DMS53 treated with DMSO at 0.1 percent for 48 hours (cell line): ENCODE data around the gene MARCHF9.
A peak's percentile ranks its signal among the peaks of the same experiment; 100 is the strongest.
"Not testable (repeated sequence)": the region's sequence is repeated elsewhere in the genome, so short reads cannot be mapped to it uniquely, and the experiment has no call there.

ENCODE experiments used
- DNase-seq: peaks from one replicate; lab custom pipeline; 2025; ENCODE audit not compliant: unreplicated experiment; lab: John Stamatoyannopoulos, UW

The MARCHF9 gene

GRCh38 chr12:57754411-57755193 is at the start of gene MARCHF9:
TSS of gene MARCHF9 (plus strand) at chr12:57755103. CDS start at chr12:57755529, 426 bp downstream.
- DNase-seq: peak; percentile 84

GRCh38 chr12:57707250-57707649 is 47.7 kb upstream of the MARCHF9 start:
- no peak for DNase-seq

GRCh38 chr12:57708296-57708695 is 46.6 kb upstream of the MARCHF9 start:
- no peak for DNase-seq

GRCh38 chr12:57712701-57713100 is 42.2 kb upstream of the MARCHF9 start:
- no peak for DNase-seq

GRCh38 chr12:57713209-57713608 is 41.7 kb upstream of the MARCHF9 start:
- no peak for DNase-seq

GRCh38 chr12:57715036-57715748 is 39.7 kb upstream of the MARCHF9 start:
- not testable (repeated sequence) for DNase-seq

- DNase-seq: no peak
Observed at GRCh38 chr12:57715786-57716185, 39.1 kb upstream of the MARCHF9 start.

GRCh38 chr12:57716305-57716704 is 38.6 kb upstream of the MARCHF9 start:
- DNase-seq: no peak

GRCh38 chr12:57717131-57717530 is 37.8 kb upstream of the MARCHF9 start:
- no peak for DNase-seq

GRCh38 chr12:57717846-57718640 is 36.9 kb upstream of the MARCHF9 start:
- no peak for DNase-seq

- no peak for DNase-seq
Observed at GRCh38 chr12:57718641-57719528, 36.0 kb upstream of the MARCHF9 start.

- no peak for DNase-seq
Observed at GRCh38 chr12:57719777-57720605, 34.9 kb upstream of the MARCHF9 start.

GRCh38 chr12:57720606-57721595 is 34.0 kb upstream of the MARCHF9 start:
- no peak for DNase-seq

- not testable (repeated sequence) for DNase-seq
Observed at GRCh38 chr12:57721846-57722608, 32.9 kb upstream of the MARCHF9 start.

GRCh38 chr12:57722716-57723629 is 31.9 kb upstream of the MARCHF9 start:
- no peak for DNase-seq

- no peak for DNase-seq
Observed at GRCh38 chr12:57723630-57723962, 31.3 kb upstream of the MARCHF9 start.
